Stimulated activated CD4-positive, alpha-beta T cell treated with anti-CD3 and anti-CD28 coated beads, Interleukin-1b, Interleukin-23, amount 100 ng/mL, for 48 hours (primary cell): ENCODE results near the gene NOS3.

Experiments
- DNase-seq: peaks from one replicate; pipeline ENCODE4 v3.0.0-alpha.2; 2020

The NOS3 gene

DNA sequence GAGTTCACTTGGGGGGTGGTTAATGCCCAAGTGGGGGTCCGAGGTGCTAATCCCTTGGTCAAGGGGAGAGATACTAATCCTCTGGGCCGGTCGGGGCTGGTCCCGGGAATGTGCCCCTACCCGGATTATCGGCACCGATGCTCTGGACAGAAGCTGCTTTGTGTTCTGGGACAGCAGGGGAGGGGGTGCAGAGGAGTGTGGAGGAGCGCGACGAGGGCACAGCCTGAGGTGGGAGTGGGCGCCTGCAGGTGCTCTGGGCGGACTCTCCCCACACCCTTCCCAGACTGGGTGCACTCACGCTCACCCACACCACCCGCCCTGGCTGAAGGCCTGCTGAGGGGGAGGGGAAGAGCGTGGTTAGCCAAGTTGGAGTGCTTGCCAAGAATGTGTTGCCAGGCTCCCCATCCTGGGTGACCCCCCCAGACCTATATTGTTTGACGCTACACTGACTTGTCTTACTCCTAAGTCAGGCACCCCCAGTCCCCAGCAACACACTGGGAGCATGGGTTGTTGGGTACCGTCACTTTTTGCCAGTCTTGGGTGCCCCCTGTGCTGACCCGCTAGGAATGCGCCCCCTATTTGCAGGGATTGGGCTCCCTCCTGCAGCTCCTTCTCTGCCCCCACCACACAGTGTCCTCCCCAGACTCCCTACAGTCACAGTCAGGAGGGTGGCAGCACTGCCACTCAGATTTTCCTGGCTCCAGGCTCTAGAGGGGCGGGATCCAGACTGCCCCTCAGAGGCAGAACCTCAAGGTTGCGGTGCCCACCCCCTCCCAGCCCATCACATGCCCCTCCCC lies 69.8 kb downstream of the NOS3 start:
- DNase-seq: no peak

DNA sequence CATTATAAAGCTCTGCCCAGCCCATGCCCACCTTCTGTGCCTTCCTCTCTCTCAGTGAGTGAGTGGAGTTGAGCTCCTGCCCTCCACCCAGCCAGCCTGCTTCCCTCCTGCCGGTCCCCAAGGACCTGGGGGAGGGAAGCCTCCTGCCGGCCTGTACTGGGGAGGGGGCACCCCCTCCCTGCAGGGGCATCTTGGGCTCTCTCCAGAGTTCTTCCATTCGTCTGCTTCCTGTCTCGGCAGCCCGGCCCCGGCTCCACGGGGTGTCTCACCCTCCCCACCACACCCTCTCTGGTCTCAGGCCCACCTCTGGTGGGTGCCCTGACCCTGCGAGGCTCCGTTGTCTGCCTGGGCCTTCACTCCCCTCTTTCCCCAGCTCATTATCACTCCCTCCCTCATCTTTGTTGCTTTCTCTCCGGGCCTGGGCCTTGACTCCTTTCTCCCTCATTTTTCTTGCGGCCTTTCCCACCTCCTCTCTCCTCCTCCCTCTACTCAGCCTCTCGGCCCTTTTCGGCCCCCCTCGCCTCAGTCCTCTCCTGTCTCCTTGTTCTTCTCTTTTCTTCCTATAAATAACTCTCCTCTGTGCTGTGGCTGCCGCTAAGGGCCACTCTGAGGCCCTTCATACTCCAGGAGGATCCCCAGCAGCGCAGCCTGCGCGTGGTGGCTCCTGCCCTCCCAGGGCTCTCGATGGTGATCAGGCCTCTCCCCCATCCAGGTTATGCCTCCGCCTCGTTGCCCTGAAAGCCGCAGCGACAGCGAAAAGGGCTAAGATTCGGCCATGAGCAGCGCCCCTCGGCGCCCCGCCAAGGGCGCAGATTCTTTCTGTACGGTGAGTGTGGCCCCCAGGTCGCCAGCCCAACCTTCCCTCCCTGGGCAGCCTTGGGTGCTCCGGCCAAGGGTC lies 70.6 kb downstream of the NOS3 start:
- DNase-seq: no peak

DNA sequence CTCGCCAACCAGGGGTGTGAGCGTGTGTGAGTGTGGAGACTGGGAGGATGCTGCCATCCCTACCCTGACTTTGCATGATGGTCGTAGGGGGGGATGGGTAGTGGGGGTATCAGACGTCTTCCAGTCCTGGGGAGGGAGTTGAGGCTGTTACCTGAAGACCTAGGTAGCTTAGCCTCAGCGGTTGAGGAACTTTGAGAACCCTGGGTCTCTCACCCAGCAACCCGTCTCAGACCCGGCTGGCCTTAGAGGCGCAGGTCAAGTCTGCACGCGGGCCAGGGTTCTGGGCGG lies 71.2 kb downstream of the NOS3 start:
- DNase-seq: no peak

DNA sequence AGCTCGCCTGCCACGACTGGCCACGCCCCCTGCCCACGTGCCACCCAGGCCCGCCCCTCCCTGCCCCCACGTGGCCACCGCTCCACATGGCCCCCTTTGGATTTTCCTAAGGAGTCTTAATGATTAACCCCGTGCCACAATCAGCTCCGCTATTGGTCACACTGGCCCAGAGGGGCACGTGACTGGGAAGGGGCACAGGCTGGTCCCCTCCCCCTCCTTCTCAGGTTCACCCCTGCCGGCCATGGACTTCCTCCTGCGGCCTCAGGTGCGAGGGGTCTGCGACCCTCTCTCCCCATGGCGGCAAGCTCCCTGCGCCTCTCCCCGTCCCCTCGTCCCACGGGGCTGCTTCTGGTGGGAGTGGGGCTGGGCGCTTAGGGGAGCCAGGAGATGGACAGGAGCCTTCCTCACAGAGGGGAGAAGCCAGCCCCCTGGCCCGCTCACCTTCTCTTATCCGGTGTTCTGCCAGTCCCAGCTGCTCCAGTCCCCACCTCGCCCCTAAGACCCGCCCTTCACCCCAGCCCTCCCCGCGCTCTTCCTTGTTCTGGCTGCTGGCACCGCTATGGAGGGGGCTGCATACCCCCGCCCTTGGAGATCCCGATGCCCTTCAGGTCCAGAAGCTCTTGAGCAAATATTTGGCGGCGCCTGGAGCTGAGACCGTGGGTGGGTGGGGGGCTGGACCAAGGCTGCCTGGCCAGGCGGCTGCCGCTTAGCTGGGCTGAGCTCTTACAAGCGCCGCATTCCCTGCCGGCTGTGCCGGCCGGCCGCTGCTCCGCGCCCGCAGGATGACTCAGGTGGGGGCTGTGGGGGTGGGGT lies 71.8 kb downstream of the NOS3 start:
- DNase-seq: no peak

DNA sequence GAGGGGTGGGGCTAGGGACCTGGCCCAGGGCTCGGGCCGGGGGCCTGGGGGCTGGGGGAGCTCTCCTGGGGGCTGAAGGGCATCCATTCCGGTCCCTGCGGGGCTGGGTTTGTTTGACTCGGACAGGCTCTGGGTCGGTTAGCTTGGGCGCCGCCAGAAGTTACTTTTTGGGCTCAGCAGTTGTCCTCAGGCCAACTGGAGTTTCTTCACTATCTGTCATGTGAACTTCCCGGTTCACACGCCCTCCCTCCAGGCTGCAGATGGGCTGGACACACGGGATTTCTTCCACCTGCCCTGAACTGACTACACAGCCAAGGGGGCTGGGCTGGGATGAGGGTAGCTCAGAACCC lies 72.4 kb downstream of the NOS3 start:
- no peak for DNase-seq
